Nephron progenitor cell (in vitro differentiated cells): ENCODE data around the gene BIK.

Experiments
- DNase-seq: peaks from one replicate; pipeline ENCODE4 v3.0.0; 2021
- H3K27ac Mint-ChIP-seq: 2 replicates; pipeline ENCODE4 v1.8.0; 2021; ENCODE audit warnings: mild to moderate bottlenecking, moderate library complexity, mixed read lengths
- H3K27me3 Mint-ChIP-seq: 2 replicates; pipeline ENCODE4 v1.8.0; 2021; ENCODE audit warnings: mild to moderate bottlenecking, low read depth, mixed read lengths; ENCODE audit not compliant: poor library complexity
- H3K36me3 Mint-ChIP-seq: 2 replicates; pipeline ENCODE4 v1.8.0; 2021; ENCODE audit warnings: low read depth, mixed read lengths
- H3K4me1 Mint-ChIP-seq: 2 replicates; pipeline ENCODE4 v1.8.0; 2021; ENCODE audit warnings: mixed read lengths
- H3K4me3 Mint-ChIP-seq: 2 replicates; pipeline ENCODE4 v1.8.0; 2021; ENCODE audit warnings: mild to moderate bottlenecking, moderate library complexity, mixed read lengths
- H3K9me3 Mint-ChIP-seq: 2 replicates; pipeline ENCODE4 v1.8.0; 2021; ENCODE audit warnings: mild to moderate bottlenecking, moderate library complexity, mixed read lengths
- TF ChIP-seq, protein P1 (sequence below): fragments of 200-600 bp; sonication (generic); IDR thresholded peaks from 2 replicates; pipeline ENCODE4 v1.5.0; 2021; ENCODE audit warnings: antibody characterized with exemption

Gene BIK

GRCh38 chr22:43169310-43170130 is 59.0 kb downstream of the BIK start:
- no peak overlapping the region for H3K4me3 Mint-ChIP-seq
- H3K9me3 Mint-ChIP-seq = no peaks in the 10 kb centered on the region
- peaks cover 1% of the 10 kb centered on the region for H3K27me3 Mint-ChIP-seq
- TF ChIP-seq, protein P1, sequence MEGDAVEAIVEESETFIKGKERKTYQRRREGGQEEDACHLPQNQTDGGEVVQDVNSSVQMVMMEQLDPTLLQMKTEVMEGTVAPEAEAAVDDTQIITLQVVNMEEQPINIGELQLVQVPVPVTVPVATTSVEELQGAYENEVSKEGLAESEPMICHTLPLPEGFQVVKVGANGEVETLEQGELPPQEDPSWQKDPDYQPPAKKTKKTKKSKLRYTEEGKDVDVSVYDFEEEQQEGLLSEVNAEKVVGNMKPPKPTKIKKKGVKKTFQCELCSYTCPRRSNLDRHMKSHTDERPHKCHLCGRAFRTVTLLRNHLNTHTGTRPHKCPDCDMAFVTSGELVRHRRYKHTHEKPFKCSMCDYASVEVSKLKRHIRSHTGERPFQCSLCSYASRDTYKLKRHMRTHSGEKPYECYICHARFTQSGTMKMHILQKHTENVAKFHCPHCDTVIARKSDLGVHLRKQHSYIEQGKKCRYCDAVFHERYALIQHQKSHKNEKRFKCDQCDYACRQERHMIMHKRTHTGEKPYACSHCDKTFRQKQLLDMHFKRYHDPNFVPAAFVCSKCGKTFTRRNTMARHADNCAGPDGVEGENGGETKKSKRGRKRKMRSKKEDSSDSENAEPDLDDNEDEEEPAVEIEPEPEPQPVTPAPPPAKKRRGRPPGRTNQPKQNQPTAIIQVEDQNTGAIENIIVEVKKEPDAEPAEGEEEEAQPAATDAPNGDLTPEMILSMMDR = no peak
- H3K36me3 Mint-ChIP-seq = peaks cover 27% of the 10 kb centered on the region
- H3K4me1 Mint-ChIP-seq = peaks cover 4% of the 10 kb centered on the region
- no peak overlapping the region for H3K27ac Mint-ChIP-seq
- DNase-seq = no peak

DNA sequence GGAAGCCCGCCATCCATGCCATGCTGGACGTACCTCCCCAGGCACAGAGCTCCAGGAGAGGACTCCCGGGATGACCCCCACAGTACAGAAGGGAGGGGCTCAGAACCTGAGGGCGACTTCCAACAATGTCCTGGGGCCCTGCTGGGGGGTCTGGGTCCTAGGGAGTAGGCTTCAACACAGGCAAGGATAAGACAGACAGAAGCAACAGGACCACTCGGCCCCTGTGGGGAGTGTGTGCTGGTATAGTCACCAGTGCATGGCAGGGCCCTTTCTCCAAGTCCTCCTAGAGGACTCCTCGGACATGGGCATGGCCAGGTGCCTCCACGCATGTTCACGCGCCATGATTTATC is 59.6 kb downstream of the BIK start:
- H3K36me3 Mint-ChIP-seq = peaks cover 27% of the 10 kb centered on the region
- TF ChIP-seq, protein P1 = no peak
- DNase-seq = no peak
- no peaks in the 10 kb centered on the region for H3K9me3 Mint-ChIP-seq
- H3K4me1 Mint-ChIP-seq = no peaks in the 10 kb centered on the region
- no peaks in the 10 kb centered on the region for H3K27me3 Mint-ChIP-seq
- no peak overlapping the region for H3K4me3 Mint-ChIP-seq
- no peak overlapping the region for H3K27ac Mint-ChIP-seq

DNA sequence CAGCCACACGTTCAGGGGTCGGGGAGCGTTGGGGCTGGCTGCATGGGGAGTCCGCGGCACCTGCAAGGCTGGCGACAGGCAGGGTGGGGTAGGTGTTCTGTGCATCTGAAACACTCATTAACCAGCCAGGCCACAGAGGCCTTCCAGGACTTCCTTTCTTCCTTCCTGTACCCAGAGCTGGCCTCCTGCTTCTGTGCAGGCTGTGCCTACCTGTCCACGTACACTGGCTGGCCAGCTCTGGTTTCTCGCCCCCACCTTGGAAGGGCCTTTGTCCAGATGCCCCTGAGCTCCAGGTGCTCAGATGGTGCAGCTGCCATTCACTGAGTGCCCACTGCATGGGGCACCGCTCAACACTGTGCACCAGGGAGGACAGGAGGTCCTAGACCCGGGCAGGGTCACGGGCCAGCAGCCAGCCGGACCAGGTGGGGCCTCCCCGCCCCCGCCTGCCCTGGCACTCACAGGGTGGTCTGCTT is 60.5 kb downstream of the BIK start:
- H3K4me1 Mint-ChIP-seq = no peaks in the 10 kb centered on the region
- H3K9me3 Mint-ChIP-seq = no peaks in the 10 kb centered on the region
- no peak overlapping the region for H3K27ac Mint-ChIP-seq
- H3K4me3 Mint-ChIP-seq = no peak overlapping the region
- no peak for DNase-seq
- no peaks in the 10 kb centered on the region for H3K27me3 Mint-ChIP-seq
- TF ChIP-seq, protein P1 = no peak
- peaks cover 27% of the 10 kb centered on the region for H3K36me3 Mint-ChIP-seq

- TF ChIP-seq, protein P1 = no peak
Observed at GRCh38 chr22:43171607-43172006, 61.1 kb downstream of the BIK start.

DNA sequence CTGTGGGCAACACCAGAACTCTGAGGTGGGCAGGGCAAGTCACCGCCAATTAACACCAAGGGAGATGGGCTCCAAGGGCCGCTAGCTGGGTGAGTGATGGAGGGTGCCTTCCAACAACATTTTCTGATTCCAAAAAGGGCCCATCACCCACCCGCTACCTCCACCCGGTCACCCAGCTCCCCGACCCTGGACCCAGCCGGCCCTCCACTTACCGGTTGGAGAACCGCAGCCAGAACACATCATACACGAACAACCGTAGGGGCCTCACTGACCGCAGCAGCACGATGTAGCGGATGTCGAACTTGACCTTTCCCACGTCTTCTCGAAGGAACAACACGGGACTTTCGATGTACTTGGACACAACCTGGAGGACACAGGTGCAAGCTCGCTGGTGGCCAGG is 61.6 kb downstream of the BIK start:
- H3K27me3 Mint-ChIP-seq = no peaks in the 10 kb centered on the region
- H3K4me1 Mint-ChIP-seq = no peaks in the 10 kb centered on the region
- no peaks in the 10 kb centered on the region for H3K9me3 Mint-ChIP-seq
- H3K36me3 Mint-ChIP-seq = peaks cover 29% of the 10 kb centered on the region
- no peak overlapping the region for H3K27ac Mint-ChIP-seq
- no peak overlapping the region for H3K4me3 Mint-ChIP-seq
- TF ChIP-seq, protein P1 = no peak
- DNase-seq = no peak

More at GRCh38 chr22:43171607-43172006, 61.1 kb downstream of the BIK start:
- H3K36me3 Mint-ChIP-seq = peaks cover 27% of the 10 kb centered on the region
- DNase-seq = no peak
- no peaks in the 10 kb centered on the region for H3K9me3 Mint-ChIP-seq
- H3K27ac Mint-ChIP-seq = no peak overlapping the region
- H3K4me1 Mint-ChIP-seq = no peaks in the 10 kb centered on the region
- H3K27me3 Mint-ChIP-seq = no peaks in the 10 kb centered on the region
- H3K4me3 Mint-ChIP-seq = no peak overlapping the region

DNA sequence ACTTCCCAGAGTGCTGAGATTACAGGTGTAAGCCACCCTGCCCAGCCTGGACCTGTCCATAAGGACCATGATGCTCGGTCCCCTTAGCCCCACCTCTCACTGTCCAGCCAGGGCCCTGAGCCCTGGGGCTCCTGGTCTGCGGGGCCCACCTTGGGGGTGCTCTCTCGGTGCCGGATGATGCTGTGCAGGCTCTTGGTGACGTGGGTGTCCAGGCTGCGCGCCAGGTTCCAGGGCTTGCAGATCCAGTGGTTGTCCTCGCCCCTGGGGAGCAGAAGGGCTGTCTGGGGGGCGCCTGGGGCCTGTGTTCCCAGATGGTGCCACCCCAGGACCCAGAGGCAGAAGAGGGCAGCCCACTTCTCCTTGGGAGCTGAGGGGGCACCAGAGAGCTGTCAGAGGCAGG is 63.0 kb downstream of the BIK start:
- Mint-ChIP-seq H3K4me1 (no peaks in the 10 kb centered on the region), H3K36me3 (peaks cover 36% of the 10 kb centered on the region), H3K9me3 (no peaks in the 10 kb centered on the region), H3K27ac (no peak overlapping the region), H3K27me3 (no peaks in the 10 kb centered on the region), H3K4me3 (no peak overlapping the region)
- no peak for DNase-seq
- TF ChIP-seq, protein P1 = no peak
